GM12878 (cell line): Measurements from ENCODE around the gene DCX. TPM values are rescaled to one million over a fixed set of nuclear protein-coding genes. Genes with fewer than 3 reads are reported as not detected.

Experiments used
- ATAC-seq: fragments of 200-7000 bp; cut with Tn5 transposase; 3 replicates; pipeline ENCODE4 v1.9.1; 2020; ENCODE audit warnings: mild to moderate bottlenecking, moderate library complexity
- BruUV-seq: library from RNA; stranded (reverse); fragments of 400-500 nt; replicated peaks from 2 replicates; lab custom pipeline; 2021; lab: Mats Ljungman, UMichigan
- CTCF ChIA-PET: fragments of 300-600 bp; sonication (Branson Sonifier 250); formaldehyde crosslinking; extraction: SDS; loops from one replicate; lab custom pipeline; 2021; ENCODE audit warnings: inconsistent platforms; lab: Yijun Ruan, JAX
- POLR2A ChIA-PET: fragments of 350-600 bp; formaldehyde crosslinking; extraction: SDS; loops from one replicate; lab custom pipeline; 2021; ENCODE audit warnings: inconsistent platforms; lab: Charles Lee
- RAD21 ChIA-PET: fragments of 300-600 bp; sonication (Branson Sonifier 250); formaldehyde crosslinking; loops from one replicate; lab custom pipeline; 2023; ENCODE audit warnings: antibody characterized with exemption; ENCODE audit not compliant: unreplicated experiment; lab: Charles Lee
- SMC1A ChIA-PET: fragments of 300-600 bp; sonication (Branson Sonifier 250); formaldehyde crosslinking; loops from one replicate; lab custom pipeline; 2023; ENCODE audit not compliant: unreplicated experiment, uncharacterized antibody; lab: Charles Lee
- DNase-seq: peaks from one replicate; pipeline ENCODE4 v3.0.0-alpha.2; 2011; ENCODE audit warnings: low read depth, low spot score
- FAIRE-seq: peaks from 3 replicates; lab custom pipeline; 2011; peaks lifted over from hg19 to GRCh38; lab: Jason Lieb, UNC
- H2AFZ ChIP-seq: 2 replicates; pipeline ENCODE4 v1.6.0; 2011; ENCODE audit warnings: low read depth, low read length, control low read depth; ENCODE audit not compliant: control insufficient read depth
- H3K27ac ChIP-seq: 2 replicates; pipeline ENCODE4 v1.5.1; 2011; ENCODE audit warnings: control low read depth; ENCODE audit not compliant: control insufficient read depth, insufficient read depth
- H3K27me3 ChIP-seq, 2 experiments: replicated peaks in 1 of 2; 2 replicates each; pipeline versions ENCODE4 v1.6.0 to v1.6.1; 2011; ENCODE audit warnings: low read length in 1 of 2; ENCODE audit not compliant: control insufficient read depth in 2 of 2, insufficient read depth in 2 of 2
- H3K36me3 ChIP-seq, 2 experiments: 2 replicates each; pipeline ENCODE4 v1.5.1; 2011; ENCODE audit warnings: low read length in 1 of 2; ENCODE audit not compliant: control insufficient read depth in 2 of 2, insufficient read depth in 2 of 2
- H3K4me1 ChIP-seq: 2 replicates; pipeline ENCODE4 v1.6.1; 2011; ENCODE audit warnings: mild to moderate bottlenecking, low read length, moderate library complexity, mixed read lengths; ENCODE audit not compliant: control insufficient read depth, insufficient read depth
- H3K4me2 ChIP-seq: 2 replicates; pipeline ENCODE4 v1.6.0; 2011; ENCODE audit warnings: control low read depth; ENCODE audit not compliant: control insufficient read depth, insufficient read depth
- H3K4me3 ChIP-seq: fragments of 200-600 bp; sonication (generic); 2 replicates; pipeline ENCODE4 v1.5.1; 2016
- H3K79me2 ChIP-seq: 2 replicates; pipeline ENCODE4 v1.6.0; 2011; ENCODE audit warnings: low read length; ENCODE audit not compliant: control insufficient read depth, insufficient read depth
- H3K9ac ChIP-seq: 2 replicates; pipeline ENCODE4 v1.8.0; 2011; ENCODE audit warnings: low read length, control low read depth, mixed read lengths; ENCODE audit not compliant: control insufficient read depth, insufficient read depth
- H3K9me3 ChIP-seq: replicated peaks from 3 replicates; pipeline ENCODE4 v1.5.1; 2011; ENCODE audit warnings: mild to moderate bottlenecking, low read length; ENCODE audit not compliant: control insufficient read depth, insufficient read depth
- H4K20me1 ChIP-seq: 2 replicates; pipeline ENCODE4 v1.6.0; 2011; ENCODE audit not compliant: control insufficient read depth, insufficient read depth
- BRCA1 ChIP-seq: IDR thresholded peaks from 2 replicates; pipeline ENCODE4 v1.6.1; 2011; ENCODE audit warnings: low read depth, low read length, improper control_type of control experiment
- CEBPB ChIP-seq, 2 experiments: fragments of 150-350 bp in 1 of 2; IDR thresholded peaks; 2 replicates each; pipeline ENCODE4 v1.6.1; 2012 to 2014; ENCODE audit warnings: low read depth in 2 of 2, low read length in 2 of 2, borderline replicate concordance in 1 of 2, inconsistent platforms in 1 of 2
- ETV6 ChIP-seq, 2 experiments: fragments of 450-650 bp in 1 of 2; IDR thresholded peaks in 1 of 2; conservative IDR thresholded peaks in 1 of 2; 2 replicates each; pipeline ENCODE4 v1.6.1; 2014; ENCODE audit warnings: antibody characterized with exemption in 1 of 2, borderline replicate concordance in 1 of 2, low read depth in 1 of 2, mild to moderate bottlenecking in 1 of 2, moderate library complexity in 1 of 2
- GATAD2B ChIP-seq: fragments of 450-650 bp; conservative IDR thresholded peaks from 2 replicates; pipeline ENCODE4 v1.6.1; 2017; ENCODE audit warnings: low read depth, mild to moderate bottlenecking, moderate library complexity
- IKZF2 ChIP-seq, 2 experiments: fragments of 450-650 bp; IDR thresholded peaks; 2 replicates each; pipeline ENCODE4 v1.6.1; 2017; ENCODE audit warnings: mild to moderate bottlenecking in 2 of 2, moderate library complexity in 2 of 2
- IRF4 ChIP-seq: IDR thresholded peaks from 2 replicates; pipeline ENCODE4 v1.6.1; 2011; ENCODE audit warnings: low read depth, low read length
- MAX ChIP-seq: IDR thresholded peaks from 2 replicates; pipeline ENCODE4 v1.6.1; 2012; ENCODE audit warnings: low read depth, low read length, improper control_type of control experiment
- MEF2B ChIP-seq: fragments of 450-650 bp; IDR thresholded peaks from 2 replicates; pipeline ENCODE4 v1.6.1; 2018; ENCODE audit warnings: mild to moderate bottlenecking, moderate library complexity; ENCODE audit not compliant: partially characterized antibody, poor library complexity, severe bottlenecking
- MLLT1 ChIP-seq: fragments of 450-650 bp; IDR thresholded peaks from 2 replicates; pipeline ENCODE4 v1.6.1; 2016; ENCODE audit warnings: mild to moderate bottlenecking
- PAX8 ChIP-seq: fragments of 450-650 bp; IDR thresholded peaks from 2 replicates; pipeline ENCODE4 v1.6.1; 2017; ENCODE audit warnings: mild to moderate bottlenecking, moderate library complexity
- PML ChIP-seq: IDR thresholded peaks from 2 replicates; pipeline ENCODE4 v1.6.1; 2012; ENCODE audit warnings: low read length, inconsistent platforms
- RAD51 ChIP-seq: fragments of 450-650 bp; IDR thresholded peaks from 2 replicates; pipeline ENCODE4 v1.6.1; 2016; ENCODE audit warnings: moderate library complexity, mild to moderate bottlenecking, inconsistent platforms
- TARDBP ChIP-seq: IDR thresholded peaks from 2 replicates; pipeline ENCODE4 v1.6.1; 2016; ENCODE audit warnings: borderline replicate concordance
- WGBS: methylation state at CpG from one replicate; pipeline ENCODE4 v1.1.6; 2016; ENCODE audit warnings: low lambda C conversion rate; ENCODE audit not compliant: insufficient replicate concordance, insufficient coverage; ENCODE audit errors: missing lambda C conversion rate; 5-methylcytosine and 5-hydroxymethylcytosine counted together
- in situ Hi-C: fragments of 300-500 bp; cut with MboI; formaldehyde crosslinking; loops from 9 replicates; pipeline ENCODE4 v1.14.3; 2018; ENCODE audit warnings: mixed read lengths
- intact Hi-C: fragments of 100-400 bp; cut with micrococcal nuclease; formaldehyde crosslinking; loops from one replicate; pipeline ENCODE4 v1.14.2; 2022; ENCODE audit not compliant: unreplicated experiment
- polyA plus RNA-seq, 11 experiments: library from polyadenylated mRNA; depleted of rRNA in 4 of 11; unstranded in 6 of 11; stranded (reverse) in 5 of 11; fragments of >200 nt; fragmentation: Nextera tagmentation in 4 of 11; fragmentation: Illumina TruSeq in 1 of 11; extraction: Ambion mirVana in 4 of 11; extraction: Trizol in 1 of 11; gene quantifications; 1 replicate in 1 of 11; 2 replicates in 10 of 11; pipeline versions ENCODE4 v1.2.1 to v1.2.3, GENCODE V29; 2011 to 2016; ENCODE audit warnings: inconsistent platforms in 2 of 11, missing spikeins in 2 of 11, low read depth in 1 of 11
- total RNA-seq, 4 experiments: library from RNA; depleted of rRNA in 3 of 4; stranded (reverse); fragments of >200 nt in 3 of 4; fragmentation: Illumina TruSeq in 1 of 4; extraction: Trizol in 1 of 4; gene quantifications; 2 replicates each; pipeline versions ENCODE4 v1.2.1 to v1.2.3, GENCODE V29; 2013 to 2021
- TF ChIP-seq, protein P1 (sequence below): fragments of 150-350 bp; IDR thresholded peaks from 2 replicates; pipeline ENCODE4 v1.6.1; 2016; ENCODE audit warnings: low read depth, low read length

The DCX gene
- total and polyA plus RNA-seq, 10 of the 15 experiments (the other 5 are each of a cell fraction or from before 2014, with no cell fraction given) = under 0.01 TPM; not detected in 9

DNA sequence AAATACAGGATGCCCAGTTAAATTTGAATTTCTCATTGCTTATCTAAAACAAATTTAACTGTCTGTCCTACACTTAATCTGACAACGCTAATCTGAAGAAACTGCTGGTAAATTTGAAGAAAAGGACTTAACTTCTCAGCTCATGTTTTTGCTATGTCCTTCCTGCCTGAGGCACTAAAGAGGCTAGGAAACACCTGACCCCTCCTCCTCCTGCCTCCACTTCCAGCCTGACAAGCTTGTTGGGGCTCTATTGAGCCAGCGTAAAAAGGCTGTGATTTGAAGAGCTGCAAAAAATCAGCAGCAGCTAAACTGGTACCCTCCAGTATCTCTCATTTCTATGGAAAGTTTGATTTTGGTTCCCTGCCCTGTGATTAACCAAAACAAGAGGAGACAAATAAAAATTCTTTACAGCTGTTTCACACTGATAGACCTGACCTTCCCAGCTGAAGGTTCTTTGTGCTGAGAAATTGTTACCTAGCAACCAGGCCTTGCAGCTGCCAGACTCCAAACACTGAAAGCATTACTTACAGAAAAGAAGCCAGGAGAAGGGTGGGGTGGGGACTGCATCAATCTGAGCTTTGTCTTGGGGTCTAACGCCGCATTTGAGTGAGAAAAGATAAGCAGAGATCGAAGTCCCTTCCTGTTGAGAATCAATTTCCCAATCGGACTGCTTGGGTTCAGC is 35.0 kb downstream of the DCX start:
- no peak overlapping the region for H2AFZ ChIP-seq
- no peaks in the 10 kb centered on the region for H3K27me3 ChIP-seq
- FAIRE-seq (no peak), ATAC-seq (no peak), DNase-seq (no peak)
- BruUV-seq = no TSS peak
- SMC1A ChIA-PET = no interaction called here
- no peak for TF ChIP-seq TARDBP
- no peak for TF ChIP-seq GATAD2B
- no peak for TF ChIP-seq PAX8
- TF ChIP-seq, protein P1, sequence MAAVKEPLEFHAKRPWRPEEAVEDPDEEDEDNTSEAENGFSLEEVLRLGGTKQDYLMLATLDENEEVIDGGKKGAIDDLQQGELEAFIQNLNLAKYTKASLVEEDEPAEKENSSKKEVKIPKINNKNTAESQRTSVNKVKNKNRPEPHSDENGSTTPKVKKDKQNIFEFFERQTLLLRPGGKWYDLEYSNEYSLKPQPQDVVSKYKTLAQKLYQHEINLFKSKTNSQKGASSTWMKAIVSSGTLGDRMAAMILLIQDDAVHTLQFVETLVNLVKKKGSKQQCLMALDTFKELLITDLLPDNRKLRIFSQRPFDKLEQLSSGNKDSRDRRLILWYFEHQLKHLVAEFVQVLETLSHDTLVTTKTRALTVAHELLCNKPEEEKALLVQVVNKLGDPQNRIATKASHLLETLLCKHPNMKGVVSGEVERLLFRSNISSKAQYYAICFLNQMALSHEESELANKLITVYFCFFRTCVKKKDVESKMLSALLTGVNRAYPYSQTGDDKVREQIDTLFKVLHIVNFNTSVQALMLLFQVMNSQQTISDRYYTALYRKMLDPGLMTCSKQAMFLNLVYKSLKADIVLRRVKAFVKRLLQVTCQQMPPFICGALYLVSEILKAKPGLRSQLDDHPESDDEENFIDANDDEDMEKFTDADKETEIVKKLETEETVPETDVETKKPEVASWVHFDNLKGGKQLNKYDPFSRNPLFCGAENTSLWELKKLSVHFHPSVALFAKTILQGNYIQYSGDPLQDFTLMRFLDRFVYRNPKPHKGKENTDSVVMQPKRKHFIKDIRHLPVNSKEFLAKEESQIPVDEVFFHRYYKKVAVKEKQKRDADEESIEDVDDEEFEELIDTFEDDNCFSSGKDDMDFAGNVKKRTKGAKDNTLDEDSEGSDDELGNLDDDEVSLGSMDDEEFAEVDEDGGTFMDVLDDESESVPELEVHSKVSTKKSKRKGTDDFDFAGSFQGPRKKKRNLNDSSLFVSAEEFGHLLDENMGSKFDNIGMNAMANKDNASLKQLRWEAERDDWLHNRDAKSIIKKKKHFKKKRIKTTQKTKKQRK = no peak
- TF ChIP-seq IRF4 = no peak
- TF ChIP-seq CEBPB (IDR thresholded peaks at IDR 0.05; ENCODE audit: borderline replicate concordance in 1 of 2, low read depth in 2 of 2, low read length in 2 of 2) = no peak
- no peak for TF ChIP-seq MEF2B
- no peak for TF ChIP-seq MAX
- TF ChIP-seq MLLT1 = no peak
- TF ChIP-seq BRCA1 = no peak
- no peak for TF ChIP-seq ETV6 (conservative IDR thresholded peaks at IDR 0.05 in 1 of 2, IDR thresholded peaks at IDR 0.05 in 1 of 2; ENCODE audit: borderline replicate concordance in 1 of 2, low read depth in 1 of 2)
- no peak for TF ChIP-seq RAD51
- TF ChIP-seq IKZF2 (IDR thresholded peaks at IDR 0.05) = no peak
- no peak for TF ChIP-seq PML
- no peak overlapping the region for H3K4me3 ChIP-seq
- intact Hi-C loops (no loop called here), in situ Hi-C loops (no loop called here)
- H3K36me3 ChIP-seq = no peaks in the 10 kb centered on the region
- no peaks in the 10 kb centered on the region for H3K9me3 ChIP-seq
- CTCF ChIA-PET = no interaction called here
- POLR2A ChIA-PET = no interaction called here
- no peaks in the 10 kb centered on the region for H3K79me2 ChIP-seq
- RAD21 ChIA-PET = no interaction called here
- H4K20me1 ChIP-seq = no peaks in the 10 kb centered on the region
- WGBS = 13% methylated on average over 6 of the region's 6 CpGs
- no peaks in the 10 kb centered on the region for H3K4me1 ChIP-seq
- H3K9ac ChIP-seq = no peak overlapping the region
- no peak overlapping the region for H3K4me2 ChIP-seq
- H3K27ac ChIP-seq = no peak overlapping the region
